SH-SY5Y (cell line): ENCODE data around the gene BCR.

ENCODE experiments used
- GATA2 ChIP-seq: IDR thresholded peaks from 2 replicates; pipeline ENCODE4 v1.6.1; 2011; ENCODE audit warnings: mild to moderate bottlenecking, low read depth, low read length
- GATA3 ChIP-seq: IDR thresholded peaks from 2 replicates; pipeline ENCODE4 v1.6.1; 2011; ENCODE audit warnings: low read depth, mild to moderate bottlenecking, low read length, moderate library complexity

- no peak for TF ChIP-seq GATA2
- TF ChIP-seq GATA3: no peak
These were observed 99.5 kb downstream of the BCR start for GRCh38 chr22:23279781-23280180.
